GM18498 (cell line): ENCODE measurements around the gene PDK3.

Source experiments
- ATAC-seq: cut with Tn5 transposase; IDR thresholded peaks from one replicate; pipeline ENCODE4 v1.9.1; 2021; ENCODE audit warnings: mild to moderate bottlenecking, moderate library complexity; ENCODE audit not compliant: unreplicated experiment

The PDK3 gene

DNA sequence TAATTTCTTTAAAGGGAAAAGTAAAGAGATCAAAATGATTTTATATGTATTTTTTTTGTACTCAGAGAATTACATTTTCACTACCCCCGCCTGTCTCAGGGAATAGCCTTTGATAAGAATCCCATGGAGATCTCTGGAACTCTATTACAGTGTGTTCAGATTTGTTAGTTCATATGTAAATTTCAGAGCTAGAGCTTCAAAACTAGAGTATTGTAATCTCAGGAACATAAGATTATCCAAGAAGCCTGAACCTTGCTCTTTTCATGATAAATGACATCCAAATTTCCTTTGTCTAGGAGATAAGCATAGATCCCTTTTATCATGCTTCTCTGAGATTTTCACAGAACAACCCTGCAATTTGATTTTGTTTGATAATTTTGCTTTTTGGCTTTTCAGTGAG, 82.9 kb downstream of the PDK3 start:
- ATAC-seq, result no peak

DNA sequence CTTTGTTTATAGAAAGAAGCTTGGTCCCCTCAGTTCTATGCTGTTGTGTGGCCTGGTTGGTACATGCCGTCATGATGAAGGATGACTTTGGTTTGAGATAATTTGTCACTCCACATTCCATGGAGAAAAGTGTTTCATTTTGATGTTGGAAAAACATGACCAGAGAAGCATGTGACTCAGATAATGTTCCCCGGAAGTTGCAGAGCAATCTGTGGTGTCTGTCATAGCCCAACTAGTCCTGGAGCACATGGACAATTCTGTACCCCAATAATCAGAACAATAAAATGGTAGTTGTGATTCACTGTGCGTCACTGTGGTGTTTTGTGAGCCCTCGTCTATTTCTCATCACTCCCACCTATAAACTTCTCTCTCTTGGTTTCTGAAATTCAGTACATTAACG, 85.1 kb downstream of the PDK3 start:
- ATAC-seq, result no peak

- ATAC-seq, result no peak
These were observed 87.9 kb downstream of the PDK3 start for GRCh38 chrX:24553011-24553410.

DNA sequence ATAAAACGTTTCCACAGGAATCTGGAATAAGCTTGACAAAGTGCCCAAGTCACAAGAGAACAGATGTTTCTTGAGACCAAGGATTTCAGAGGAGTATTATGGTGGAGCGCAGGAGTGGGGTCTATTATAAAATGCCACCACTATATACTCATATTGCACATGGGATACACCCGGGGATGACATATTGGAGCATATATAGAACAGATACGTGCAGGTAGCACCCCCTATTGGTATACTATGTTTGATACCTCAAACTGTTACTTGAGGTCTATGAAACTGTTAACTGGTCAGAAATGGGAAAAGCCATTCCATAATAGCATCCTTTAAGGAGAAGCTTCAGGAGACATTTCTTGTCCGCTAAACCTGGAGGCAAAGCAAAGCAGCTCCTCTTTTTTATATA, 96.0 kb downstream of the PDK3 start:
- no peak for ATAC-seq

DNA sequence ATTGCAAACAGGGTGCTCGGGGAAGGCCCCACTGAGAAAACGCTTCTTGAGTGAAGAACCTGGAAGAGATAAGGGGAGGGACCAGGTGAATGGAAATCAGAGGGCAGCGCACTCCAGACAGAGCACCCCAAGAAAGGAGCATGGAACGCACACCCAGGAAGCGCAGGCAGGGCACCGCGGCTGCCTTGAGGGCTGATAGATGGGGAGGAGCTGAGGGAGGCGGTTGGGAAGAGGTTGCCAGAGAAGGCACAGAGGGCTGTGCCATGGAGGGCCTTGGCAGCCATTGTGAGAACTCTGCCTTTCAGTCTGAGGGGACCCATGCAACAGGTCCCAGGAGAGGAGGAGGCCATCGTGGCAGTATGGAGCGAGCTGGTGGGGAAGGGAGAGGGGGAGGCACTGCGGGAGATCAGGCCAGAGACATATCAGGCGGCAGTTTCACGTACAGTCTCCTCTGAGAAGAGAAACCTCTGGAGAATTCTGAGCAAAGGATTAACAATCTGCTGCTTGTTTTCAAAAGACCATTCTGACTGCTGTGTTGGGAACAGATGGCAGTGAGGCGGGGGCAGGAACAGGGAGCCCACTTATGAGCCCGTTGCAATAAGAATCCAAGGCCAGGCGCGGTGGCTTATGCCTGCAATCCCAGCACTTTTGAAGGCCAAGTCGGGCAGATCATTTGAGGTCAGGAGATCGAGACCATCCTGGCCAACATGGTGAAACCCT, 98.4 kb downstream of the PDK3 start:
- no peak for ATAC-seq

DNA sequence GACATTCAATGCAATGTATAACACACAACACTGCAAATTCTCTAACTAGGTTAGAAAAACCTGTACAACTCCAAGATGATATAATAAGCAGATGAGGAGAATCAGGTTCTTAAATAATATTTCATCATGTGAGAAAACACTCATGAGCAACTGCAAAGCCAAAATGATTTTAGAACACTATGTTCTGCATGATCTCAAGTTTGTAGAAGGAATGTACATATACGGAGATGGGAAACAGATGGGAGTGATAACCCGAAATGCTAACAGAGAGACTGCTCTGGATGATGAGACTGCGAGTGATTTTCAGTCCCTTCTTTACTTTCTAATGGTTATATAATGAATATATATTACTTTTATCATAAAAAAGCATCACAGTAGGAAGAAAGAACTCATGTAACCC, 101.2 kb downstream of the PDK3 start:
- no peak for ATAC-seq

DNA sequence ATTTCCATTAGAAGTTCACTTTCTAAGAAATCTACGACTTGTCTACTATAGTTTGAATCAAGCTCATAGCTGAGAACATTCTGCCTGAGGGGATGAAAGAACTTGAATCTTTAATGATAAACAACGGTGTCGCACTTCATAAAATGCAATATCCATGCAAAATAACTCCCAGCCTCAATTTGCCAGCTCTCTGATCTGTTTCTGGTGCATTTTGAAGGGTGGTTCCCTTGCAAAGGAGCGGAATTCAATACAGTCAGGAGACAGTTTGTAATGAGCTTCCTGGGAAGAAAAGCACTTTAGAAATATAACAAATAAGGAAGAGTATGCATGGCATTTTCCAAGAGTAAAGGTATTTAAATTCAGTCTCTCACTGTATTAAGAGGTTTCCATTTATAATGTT, 102.1 kb downstream of the PDK3 start:
- ATAC-seq, result no peak

- no peak for ATAC-seq
These were observed 109.7 kb downstream of the PDK3 start for GRCh38 chrX:24574743-24575142.

DNA sequence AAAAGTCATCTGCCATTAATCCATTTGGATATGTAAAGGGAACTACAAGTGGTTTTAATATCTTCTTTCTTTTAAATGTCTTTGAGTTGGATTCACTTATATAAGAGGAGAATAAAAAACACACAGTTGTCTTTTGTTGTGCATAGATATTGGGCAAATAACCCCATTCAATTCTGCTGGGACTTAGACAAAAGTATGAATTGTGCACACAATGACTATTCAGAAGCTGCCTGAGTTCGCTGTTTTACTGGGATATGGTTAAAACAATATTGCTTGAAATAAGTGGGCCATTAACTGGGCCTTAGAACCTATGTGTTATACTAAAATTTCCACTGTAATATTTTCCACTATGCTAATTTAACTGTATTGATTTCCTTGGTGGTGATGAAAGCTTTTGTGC, 110.4 kb downstream of the PDK3 start:
- ATAC-seq, result no peak

- ATAC-seq, result no peak
These were observed 112.0 kb downstream of the PDK3 start for GRCh38 chrX:24577091-24577490.
